Measurements from ENCODE around the gene CRB1. TPM values are rescaled to one million over a fixed set of nuclear protein-coding genes. Genes with fewer than 3 reads are reported as not detected.

CRB1 gene
- total RNA-seq, 3 donors from 2014 or later, result 0.33 to 1.0 (median 0.48) TPM

- no peaks in the 10 kb centered on the region for H3K27me3 ChIP-seq
- no peaks in the 10 kb centered on the region for H3K4me1 ChIP-seq
- TF ChIP-seq POLR2A (IDR thresholded peaks at IDR 0.05), result no peak
- TF ChIP-seq CTCF (IDR thresholded peaks at IDR 0.05), result no peak
- no peak for TF ChIP-seq POLR2AphosphoS5 (IDR thresholded peaks at IDR 0.05)
- H3K36me3 ChIP-seq, result no peaks in the 10 kb centered on the region
- intact Hi-C loops (cut with DNase I; ENCODE audit: low total_unique reads), result no loop called here
- H3K9me3 ChIP-seq, result no peaks in the 10 kb centered on the region
- H3K27ac ChIP-seq, result no peak overlapping the region
- no peak for DNase-seq (ENCODE audit: low spot score in 2 of 2)
- H3K4me3 ChIP-seq, result no peak overlapping the region
Observed at GRCh38 chr1:197312163-197312562, 44.1 kb downstream of the CRB1 start.

GRCh38 chr1:197313713-197314112 lies 45.7 kb downstream of the CRB1 start:
- H3K9me3 ChIP-seq, result no peaks in the 10 kb centered on the region
- no peaks in the 10 kb centered on the region for H3K27me3 ChIP-seq
- DNase-seq (ENCODE audit: low spot score in 2 of 2), result no peak
- no peaks in the 10 kb centered on the region for H3K36me3 ChIP-seq
- intact Hi-C loops (cut with DNase I; ENCODE audit: low total_unique reads), result no loop called here
- H3K4me3 ChIP-seq, result no peak overlapping the region
- H3K27ac ChIP-seq, result no peak overlapping the region
- TF ChIP-seq POLR2AphosphoS5 (IDR thresholded peaks at IDR 0.05) (no peak), CTCF (IDR thresholded peaks at IDR 0.05) (no peak), POLR2A (IDR thresholded peaks at IDR 0.05) (no peak)
- no peaks in the 10 kb centered on the region for H3K4me1 ChIP-seq

GRCh38 chr1:197314682-197315081 lies 46.6 kb downstream of the CRB1 start:
- Histone ChIP-seq H3K4me1 (no peaks in the 10 kb centered on the region), H3K27ac (no peak overlapping the region), H3K36me3 (no peaks in the 10 kb centered on the region), H3K4me3 (no peak overlapping the region), H3K27me3 (no peaks in the 10 kb centered on the region), H3K9me3 (no peaks in the 10 kb centered on the region)
- intact Hi-C loops (cut with DNase I; ENCODE audit: low total_unique reads), result no loop called here
- no peak for DNase-seq (ENCODE audit: low spot score in 2 of 2)
- no peak for TF ChIP-seq CTCF (IDR thresholded peaks at IDR 0.05)
- no peak for TF ChIP-seq POLR2AphosphoS5 (IDR thresholded peaks at IDR 0.05)
- TF ChIP-seq POLR2A (IDR thresholded peaks at IDR 0.05), result no peak

GRCh38 chr1:197319631-197320030 lies 51.6 kb downstream of the CRB1 start:
- Histone ChIP-seq H3K36me3 (no peaks in the 10 kb centered on the region), H3K27me3 (no peaks in the 10 kb centered on the region), H3K9me3 (no peaks in the 10 kb centered on the region), H3K27ac (no peak overlapping the region), H3K4me1 (no peaks in the 10 kb centered on the region), H3K4me3 (no peak overlapping the region)
- no peak for TF ChIP-seq POLR2A (IDR thresholded peaks at IDR 0.05)
- no peak for TF ChIP-seq POLR2AphosphoS5 (IDR thresholded peaks at IDR 0.05)
- no peak for TF ChIP-seq CTCF (IDR thresholded peaks at IDR 0.05)
- no peak for DNase-seq (ENCODE audit: low spot score in 2 of 2)
- intact Hi-C loops (cut with DNase I; ENCODE audit: low total_unique reads), result no loop called here

- no peak overlapping the region for H3K4me3 ChIP-seq
- DNase-seq (ENCODE audit: low spot score in 2 of 2), result peak in 1 of 2 donors; percentile 23
- no peaks in the 10 kb centered on the region for H3K27me3 ChIP-seq
- H3K4me1 ChIP-seq, result no peaks in the 10 kb centered on the region
- no peaks in the 10 kb centered on the region for H3K9me3 ChIP-seq
- no peaks in the 10 kb centered on the region for H3K36me3 ChIP-seq
- intact Hi-C loops (cut with DNase I; ENCODE audit: low total_unique reads), result no loop called here
- no peak overlapping the region for H3K27ac ChIP-seq
- TF ChIP-seq CTCF (IDR thresholded peaks at IDR 0.05), result no peak
- TF ChIP-seq POLR2A (IDR thresholded peaks at IDR 0.05), result no peak
- TF ChIP-seq POLR2AphosphoS5 (IDR thresholded peaks at IDR 0.05), result no peak
Observed at GRCh38 chr1:197320991-197321531, 53.0 kb downstream of the CRB1 start.

Measured in breast epithelium (tissue), 4 donors.